SK-MEL-5 (cell line): Measurements from ENCODE around the gene ELAVL1. TPM values are rescaled to one million over a fixed set of nuclear protein-coding genes. Genes with fewer than 3 reads are reported as not detected.
A peak's percentile ranks its signal among the peaks of the same experiment; 100 is the strongest.
"Not testable (repeated sequence)": the region's sequence is repeated elsewhere in the genome, so short reads cannot be mapped to it uniquely, and the experiment has no call there.

ENCODE experiments used
- DNase-seq: peaks from one replicate; pipeline ENCODE4 v3.0.0-alpha.2; 2016; ENCODE audit warnings: low read depth, low spot score
- in situ Hi-C: cut with HindIII; loops from 2 replicates; pipeline ENCODE4 v1.10.0; 2016; ENCODE audit warnings: low sequenced_read_pairs, high pct_unique_total_duplicates, low pct_unique_long_range_greater_than_20kb
- total RNA-seq: library from RNA; depleted of rRNA; stranded (reverse); fragments of >200 nt; shearing (Covaris generic); gene quantifications from 2 replicates; pipeline ENCODE4 v1.2.3, GENCODE V29; 2014

Gene ELAVL1
- total RNA-seq, 1 experiment from 2014 or later: 40.4 TPM

GRCh38 chr19:7932276-7932929, 73.0 kb downstream of the ELAVL1 start:
- in situ Hi-C loops: no loop called here

GRCh38 chr19:7931221-7932061, 74.0 kb downstream of the ELAVL1 start:
- in situ Hi-C loops: no loop called here
- no peak for DNase-seq

More at GRCh38 chr19:7932276-7932929, 73.0 kb downstream of the ELAVL1 start:
- DNase-seq: no peak

- in situ Hi-C loops: no loop called here
- no peak for DNase-seq
Measured at GRCh38 chr19:7930765-7931164, 74.7 kb downstream of the ELAVL1 start.

DNA sequence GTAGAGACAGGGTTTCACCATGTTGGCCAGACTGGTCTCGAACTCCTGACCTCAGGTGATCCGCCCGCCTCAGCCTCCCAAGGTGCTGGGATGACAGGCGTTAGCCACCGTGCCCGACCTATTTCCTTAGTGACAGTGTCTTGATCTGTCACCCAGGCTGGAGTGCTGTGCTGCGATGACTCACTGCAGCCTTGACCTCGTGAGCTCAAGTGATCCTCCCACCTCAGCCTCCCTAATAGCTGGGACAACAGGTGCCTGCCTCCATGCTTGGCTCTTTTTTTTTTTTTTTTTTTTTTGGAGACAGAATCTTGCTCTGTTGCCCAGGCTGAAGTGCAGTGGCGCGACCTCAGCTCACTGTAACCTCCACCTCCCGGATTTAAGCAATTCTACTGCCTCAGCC, 75.4 kb downstream of the ELAVL1 start:
- in situ Hi-C loops, DNase-seq: not testable (repeated sequence)

- in situ Hi-C loops: no loop called here
- peak; percentile 40 for DNase-seq
Measured at GRCh38 chr19:7928741-7929701, 76.4 kb downstream of the ELAVL1 start.

- in situ Hi-C loops: no loop called here
- no peak for DNase-seq
Measured at GRCh38 chr19:7928334-7928706, 77.1 kb downstream of the ELAVL1 start.

DNA sequence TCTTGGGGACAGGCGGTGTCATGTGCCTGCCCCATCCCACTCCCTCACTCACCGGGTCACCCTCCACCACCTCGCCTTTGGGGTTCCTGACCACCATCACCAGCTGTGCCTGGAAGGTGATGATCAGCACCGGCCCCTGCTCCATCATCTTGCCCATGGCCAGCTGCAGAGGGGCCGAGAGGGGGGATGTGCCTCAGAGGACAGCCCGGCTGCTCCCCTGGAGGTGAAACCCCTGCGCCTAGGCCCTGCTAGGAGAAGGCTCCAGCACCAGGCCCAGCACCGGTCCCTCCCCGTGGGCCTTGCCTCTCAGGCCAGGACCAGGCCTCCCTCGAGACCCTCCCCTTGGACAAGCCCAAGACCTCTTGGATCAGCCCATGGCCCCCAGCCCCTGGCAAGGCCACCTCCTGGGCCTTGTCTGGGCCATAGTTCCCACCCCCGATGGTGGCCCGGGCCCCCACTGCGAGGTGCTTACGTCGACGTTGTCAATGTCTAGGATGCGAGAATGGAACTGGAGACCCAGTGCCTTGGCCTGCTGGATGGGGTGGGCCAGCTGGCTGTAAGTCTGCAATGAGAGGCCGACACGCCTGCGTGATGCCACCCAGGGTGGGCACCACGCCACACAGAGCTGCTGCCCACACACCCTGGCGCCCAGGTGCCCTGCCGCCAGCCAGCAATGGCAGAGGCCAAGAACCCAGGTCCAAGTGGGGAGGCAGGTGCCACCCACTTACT, 77.7 kb downstream of the ELAVL1 start:
- in situ Hi-C loops: no loop called here
- DNase-seq: no peak

DNA sequence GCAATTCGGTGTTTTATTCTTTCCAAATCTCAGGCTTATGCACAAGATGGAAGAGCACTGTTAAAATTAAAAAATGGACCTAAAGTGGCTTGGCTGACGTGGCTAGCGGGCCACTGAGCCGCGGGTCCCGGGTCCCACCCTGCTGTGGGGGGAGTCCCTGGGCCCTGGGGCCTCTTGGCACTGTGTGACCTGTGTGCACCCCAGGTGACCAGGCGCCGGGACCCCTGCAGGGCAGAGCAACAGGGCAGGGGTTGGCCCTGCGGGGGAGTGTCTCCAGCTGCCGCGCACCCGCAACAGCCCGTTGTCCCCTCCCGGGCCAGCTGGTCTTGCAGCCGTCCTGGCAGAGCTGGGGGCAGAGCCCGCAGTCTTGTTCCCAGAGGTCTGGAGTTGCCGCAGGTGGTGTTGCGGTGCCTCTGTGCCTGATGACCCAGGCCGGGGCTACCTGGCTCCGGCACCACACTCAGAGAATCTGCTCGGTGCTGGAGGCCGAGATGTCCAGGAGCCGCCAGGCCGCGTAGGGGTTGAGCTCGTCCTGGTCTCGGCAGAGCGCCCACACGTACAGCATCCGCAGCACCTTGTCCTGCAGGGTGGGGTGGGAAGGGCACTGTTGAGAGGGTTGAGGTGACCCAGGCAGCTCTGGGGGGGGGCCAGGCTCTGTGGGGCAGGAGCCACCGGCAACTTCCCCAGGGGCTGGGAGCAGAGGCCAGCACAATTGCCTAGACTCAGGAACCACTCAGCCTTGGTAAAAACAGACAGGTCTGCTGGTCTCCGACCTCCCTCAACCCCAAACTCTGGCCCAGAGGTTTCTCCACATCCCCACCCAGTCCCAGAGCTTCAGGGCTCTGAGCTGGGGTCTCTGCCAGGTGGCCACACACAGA, 78.5 kb downstream of the ELAVL1 start:
- no peak for DNase-seq
- in situ Hi-C loops: no loop called here

DNA sequence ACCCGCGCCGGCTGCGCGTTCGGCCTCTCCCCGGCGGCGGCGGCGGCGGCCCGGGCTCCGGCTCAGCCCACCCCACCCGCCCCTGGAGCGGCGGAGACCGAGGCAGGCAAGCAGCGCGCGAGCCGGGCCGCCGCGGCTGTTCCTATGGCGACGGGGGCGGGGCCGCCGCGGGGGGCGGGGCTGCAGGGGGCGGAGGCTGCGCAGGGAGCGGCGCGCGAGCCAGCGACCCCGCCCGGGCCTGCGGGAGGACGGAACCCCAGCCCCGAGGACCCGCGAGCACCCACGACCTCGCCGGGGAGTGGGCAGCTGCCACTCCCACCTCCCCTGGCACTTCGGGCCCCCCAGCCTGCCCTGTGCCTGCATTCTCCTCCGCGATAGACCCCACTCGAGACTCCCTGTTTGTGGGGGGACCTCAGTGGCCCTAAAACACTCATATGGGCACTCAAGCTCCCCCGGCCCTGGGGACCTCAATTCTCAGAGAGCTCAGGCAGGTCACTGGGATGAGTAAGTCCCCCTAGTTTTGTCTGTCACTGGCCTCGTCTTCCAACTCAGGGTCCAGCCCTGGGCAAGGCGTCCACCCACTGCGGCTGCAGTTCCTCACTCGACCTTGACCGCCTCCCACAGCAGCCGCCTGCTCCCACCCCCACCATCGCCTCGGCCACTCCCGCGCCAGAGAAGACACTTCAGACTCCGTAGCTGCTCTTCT, 79.3 kb downstream of the ELAVL1 start, which contains the start of gene CTXN1:
Gene CTXN1, minus strand, starts transcription at position 115 of the 706 bp plus-strand sequence. CDS start 597 bp downstream, outside the sequence.
- in situ Hi-C loops: no loop called here
- DNase-seq: peak; percentile 42

GRCh38 chr19:7925171-7925851, 80.1 kb downstream of the ELAVL1 start:
- peak; percentile 73 for DNase-seq
- in situ Hi-C loops: no loop called here

- no peak for DNase-seq
- in situ Hi-C loops: no loop called here
Measured at GRCh38 chr19:7924651-7925170, 80.7 kb downstream of the ELAVL1 start.

GRCh38 chr19:7924241-7924640, 81.2 kb downstream of the ELAVL1 start:
- in situ Hi-C loops: no loop called here
- no peak for DNase-seq

GRCh38 chr19:7923295-7924191, 81.9 kb downstream of the ELAVL1 start:
- in situ Hi-C loops: no loop called here
- no peak for DNase-seq

GRCh38 chr19:7922836-7923195, 82.6 kb downstream of the ELAVL1 start:
- in situ Hi-C loops: no loop called here
- no peak for DNase-seq
